Measurements from ENCODE around the gene ZNF124. TPM values are rescaled to one million over a fixed set of nuclear protein-coding genes. Genes with fewer than 3 reads are reported as not detected.

ZNF124 gene
- total and polyA plus RNA-seq, 2 of the 13 experiments (the other 11 are each of a cell fraction or from before 2014, with no cell fraction given) = 9.7 to 134 TPM

DNA sequence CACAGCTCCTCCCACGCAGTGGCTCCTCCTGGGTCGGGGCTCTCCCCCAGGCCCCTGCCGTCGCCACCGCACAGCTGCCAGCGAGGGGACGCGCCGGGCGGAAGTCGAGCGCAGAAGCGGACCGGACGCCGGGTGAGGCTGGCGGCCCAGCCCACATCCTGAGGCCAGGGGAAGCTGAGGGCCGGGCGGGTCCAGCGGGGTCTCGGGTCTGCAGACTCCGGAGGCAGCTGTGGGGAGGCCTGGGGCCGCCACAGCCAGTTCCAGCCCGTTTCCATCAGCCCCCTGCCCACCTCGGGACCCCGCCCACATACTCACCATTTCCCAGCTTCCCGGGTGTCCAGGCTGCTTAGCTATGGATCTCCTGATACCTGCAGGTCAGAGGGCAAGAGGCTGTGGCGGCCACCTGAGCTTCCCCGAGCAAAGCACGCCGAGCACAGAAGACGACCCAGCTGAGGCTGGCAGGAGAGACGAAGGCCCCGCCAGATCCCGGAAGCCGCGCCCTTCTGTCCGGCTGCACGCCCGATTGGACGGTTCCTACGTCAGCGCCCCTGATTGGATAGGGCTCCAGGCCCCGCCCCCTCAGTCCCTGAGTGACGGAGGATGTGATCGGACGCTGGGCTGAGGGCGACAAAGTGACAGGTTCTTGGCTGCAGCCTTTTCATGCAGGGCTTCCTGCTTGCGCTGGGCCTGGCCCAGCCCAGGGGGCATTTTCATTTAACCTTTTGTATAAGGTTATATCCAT is 38.7 kb upstream of the ZNF124 start (continued):
- TF ChIP-seq RBM22 (optimal IDR thresholded peaks at IDR 0.05; ENCODE audit: low read length) (no peak), SYNCRIP (IDR thresholded peaks at IDR 0.05; ENCODE audit: insufficient read depth, low read depth, low read length) (no peak), HOXD1 (CRISPR knock-in tag; IDR thresholded peaks at IDR 0.05) (no peak), RBAK (CRISPR knock-in tag; IDR thresholded peaks at IDR 0.05) (no peak), SIX1 (CRISPR knock-in tag; IDR thresholded peaks at IDR 0.05; ENCODE audit: borderline replicate concordance) (no peak), HNF1B (CRISPR knock-in tag; IDR thresholded peaks at IDR 0.05) (peak; percentile 46; the same call in 1 of the 2 replicates), PRMT3 (CRISPR knock-in tag; IDR thresholded peaks at IDR 0.05; ENCODE audit: borderline replicate concordance, low read depth) (no peak), SALL2 (CRISPR knock-in tag; IDR thresholded peaks at IDR 0.05) (peak; percentile 46; the same call in 1 of the 2 replicates), SOX6 (IDR thresholded peaks at IDR 0.05) (no peak), SOX6 (CRISPR knock-in tag; IDR thresholded peaks at IDR 0.05) (peak; percentile 36; the same call in 1 of the 2 replicates)
- TF ChIP-seq, protein P1, sequence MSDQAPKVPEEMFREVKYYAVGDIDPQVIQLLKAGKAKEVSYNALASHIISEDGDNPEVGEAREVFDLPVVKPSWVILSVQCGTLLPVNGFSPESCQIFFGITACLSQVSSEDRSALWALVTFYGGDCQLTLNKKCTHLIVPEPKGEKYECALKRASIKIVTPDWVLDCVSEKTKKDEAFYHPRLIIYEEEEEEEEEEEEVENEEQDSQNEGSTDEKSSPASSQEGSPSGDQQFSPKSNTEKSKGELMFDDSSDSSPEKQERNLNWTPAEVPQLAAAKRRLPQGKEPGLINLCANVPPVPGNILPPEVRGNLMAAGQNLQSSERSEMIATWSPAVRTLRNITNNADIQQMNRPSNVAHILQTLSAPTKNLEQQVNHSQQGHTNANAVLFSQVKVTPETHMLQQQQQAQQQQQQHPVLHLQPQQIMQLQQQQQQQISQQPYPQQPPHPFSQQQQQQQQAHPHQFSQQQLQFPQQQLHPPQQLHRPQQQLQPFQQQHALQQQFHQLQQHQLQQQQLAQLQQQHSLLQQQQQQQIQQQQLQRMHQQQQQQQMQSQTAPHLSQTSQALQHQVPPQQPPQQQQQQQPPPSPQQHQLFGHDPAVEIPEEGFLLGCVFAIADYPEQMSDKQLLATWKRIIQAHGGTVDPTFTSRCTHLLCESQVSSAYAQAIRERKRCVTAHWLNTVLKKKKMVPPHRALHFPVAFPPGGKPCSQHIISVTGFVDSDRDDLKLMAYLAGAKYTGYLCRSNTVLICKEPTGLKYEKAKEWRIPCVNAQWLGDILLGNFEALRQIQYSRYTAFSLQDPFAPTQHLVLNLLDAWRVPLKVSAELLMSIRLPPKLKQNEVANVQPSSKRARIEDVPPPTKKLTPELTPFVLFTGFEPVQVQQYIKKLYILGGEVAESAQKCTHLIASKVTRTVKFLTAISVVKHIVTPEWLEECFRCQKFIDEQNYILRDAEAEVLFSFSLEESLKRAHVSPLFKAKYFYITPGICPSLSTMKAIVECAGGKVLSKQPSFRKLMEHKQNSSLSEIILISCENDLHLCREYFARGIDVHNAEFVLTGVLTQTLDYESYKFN (CRISPR knock-in tag; conservative IDR thresholded peaks at IDR 0.05) = no peak
- TF ChIP-seq, protein P2, sequence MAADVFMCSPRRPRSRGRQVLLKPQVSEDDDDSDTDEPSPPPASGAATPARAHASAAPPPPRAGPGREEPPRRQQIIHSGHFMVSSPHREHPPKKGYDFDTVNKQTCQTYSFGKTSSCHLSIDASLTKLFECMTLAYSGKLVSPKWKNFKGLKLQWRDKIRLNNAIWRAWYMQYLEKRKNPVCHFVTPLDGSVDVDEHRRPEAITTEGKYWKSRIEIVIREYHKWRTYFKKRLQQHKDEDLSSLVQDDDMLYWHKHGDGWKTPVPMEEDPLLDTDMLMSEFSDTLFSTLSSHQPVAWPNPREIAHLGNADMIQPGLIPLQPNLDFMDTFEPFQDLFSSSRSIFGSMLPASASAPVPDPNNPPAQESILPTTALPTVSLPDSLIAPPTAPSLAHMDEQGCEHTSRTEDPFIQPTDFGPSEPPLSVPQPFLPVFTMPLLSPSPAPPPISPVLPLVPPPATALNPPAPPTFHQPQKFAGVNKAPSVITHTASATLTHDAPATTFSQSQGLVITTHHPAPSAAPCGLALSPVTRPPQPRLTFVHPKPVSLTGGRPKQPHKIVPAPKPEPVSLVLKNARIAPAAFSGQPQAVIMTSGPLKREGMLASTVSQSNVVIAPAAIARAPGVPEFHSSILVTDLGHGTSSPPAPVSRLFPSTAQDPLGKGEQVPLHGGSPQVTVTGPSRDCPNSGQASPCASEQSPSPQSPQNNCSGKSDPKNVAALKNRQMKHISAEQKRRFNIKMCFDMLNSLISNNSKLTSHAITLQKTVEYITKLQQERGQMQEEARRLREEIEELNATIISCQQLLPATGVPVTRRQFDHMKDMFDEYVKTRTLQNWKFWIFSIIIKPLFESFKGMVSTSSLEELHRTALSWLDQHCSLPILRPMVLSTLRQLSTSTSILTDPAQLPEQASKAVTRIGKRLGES (CRISPR knock-in tag; IDR thresholded peaks at IDR 0.05; ENCODE audit: borderline replicate concordance) = no peak
- TF ChIP-seq, protein P3, sequence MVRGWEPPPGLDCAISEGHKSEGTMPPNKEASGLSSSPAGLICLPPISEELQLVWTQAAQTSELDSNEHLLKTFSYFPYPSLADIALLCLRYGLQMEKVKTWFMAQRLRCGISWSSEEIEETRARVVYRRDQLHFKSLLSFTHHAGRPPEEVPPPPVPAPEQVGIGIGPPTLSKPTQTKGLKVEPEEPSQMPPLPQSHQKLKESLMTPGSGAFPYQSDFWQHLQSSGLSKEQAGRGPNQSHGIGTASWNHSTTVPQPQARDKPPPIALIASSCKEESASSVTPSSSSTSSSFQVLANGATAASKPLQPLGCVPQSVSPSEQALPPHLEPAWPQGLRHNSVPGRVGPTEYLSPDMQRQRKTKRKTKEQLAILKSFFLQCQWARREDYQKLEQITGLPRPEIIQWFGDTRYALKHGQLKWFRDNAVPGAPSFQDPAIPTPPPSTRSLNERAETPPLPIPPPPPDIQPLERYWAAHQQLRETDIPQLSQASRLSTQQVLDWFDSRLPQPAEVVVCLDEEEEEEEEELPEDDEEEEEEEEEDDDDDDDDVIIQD (CRISPR knock-in tag; IDR thresholded peaks at IDR 0.05; ENCODE audit: low read depth) = peak; percentile 55; the same call in 1 of the 2 replicates
- TF ChIP-seq, protein P4, sequence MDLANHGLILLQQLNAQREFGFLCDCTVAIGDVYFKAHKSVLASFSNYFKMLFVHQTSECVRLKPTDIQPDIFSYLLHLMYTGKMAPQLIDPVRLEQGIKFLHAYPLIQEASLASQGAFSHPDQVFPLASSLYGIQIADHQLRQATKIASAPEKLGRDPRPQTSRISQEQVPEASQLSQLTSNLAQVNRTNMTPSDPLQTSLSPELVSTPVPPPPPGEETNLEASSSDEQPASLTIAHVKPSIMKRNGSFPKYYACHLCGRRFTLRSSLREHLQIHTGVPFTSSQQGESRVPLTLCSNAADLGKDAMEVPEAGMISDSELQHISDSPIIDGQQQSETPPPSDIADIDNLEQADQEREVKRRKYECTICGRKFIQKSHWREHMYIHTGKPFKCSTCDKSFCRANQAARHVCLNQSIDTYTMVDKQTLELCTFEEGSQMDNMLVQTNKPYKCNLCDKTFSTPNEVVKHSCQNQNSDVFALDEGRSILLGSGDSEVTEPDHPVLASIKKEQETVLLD (CRISPR knock-in tag; IDR thresholded peaks at IDR 0.05; ENCODE audit: low read depth) = no peak
- TF ChIP-seq, protein P5, sequence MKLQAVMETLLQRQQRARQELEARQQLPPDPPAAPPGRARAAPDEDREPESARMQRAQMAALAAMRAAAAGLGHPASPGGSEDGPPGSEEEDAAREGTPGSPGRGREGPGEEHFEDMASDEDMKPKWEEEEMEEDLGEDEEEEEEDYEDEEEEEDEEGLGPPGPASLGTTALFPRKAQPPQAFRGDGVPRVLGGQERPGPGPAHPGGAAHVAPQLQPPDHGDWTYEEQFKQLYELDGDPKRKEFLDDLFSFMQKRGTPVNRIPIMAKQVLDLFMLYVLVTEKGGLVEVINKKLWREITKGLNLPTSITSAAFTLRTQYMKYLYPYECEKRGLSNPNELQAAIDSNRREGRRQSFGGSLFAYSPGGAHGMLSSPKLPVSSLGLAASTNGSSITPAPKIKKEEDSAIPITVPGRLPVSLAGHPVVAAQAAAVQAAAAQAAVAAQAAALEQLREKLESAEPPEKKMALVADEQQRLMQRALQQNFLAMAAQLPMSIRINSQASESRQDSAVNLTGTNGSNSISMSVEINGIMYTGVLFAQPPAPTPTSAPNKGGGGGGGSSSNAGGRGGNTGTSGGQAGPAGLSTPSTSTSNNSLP (IDR thresholded peaks at IDR 0.05; ENCODE audit: low read depth, low read length) = 0 out of 2 replicates have a peak, but pooled peaks have one; percentile 16

All from HepG2 (cell line).